ENCODE data around the gene UCN3. TPM values are rescaled to one million over a fixed set of nuclear protein-coding genes. Genes with fewer than 3 reads are reported as not detected.
A peak's percentile ranks its signal among the peaks of the same experiment; 100 is the strongest.

UCN3 gene
- total and polyA plus RNA-seq, 9 of the 15 experiments (the other 6 are each of a cell fraction or from before 2014, with no cell fraction given), result not detected

DNA sequence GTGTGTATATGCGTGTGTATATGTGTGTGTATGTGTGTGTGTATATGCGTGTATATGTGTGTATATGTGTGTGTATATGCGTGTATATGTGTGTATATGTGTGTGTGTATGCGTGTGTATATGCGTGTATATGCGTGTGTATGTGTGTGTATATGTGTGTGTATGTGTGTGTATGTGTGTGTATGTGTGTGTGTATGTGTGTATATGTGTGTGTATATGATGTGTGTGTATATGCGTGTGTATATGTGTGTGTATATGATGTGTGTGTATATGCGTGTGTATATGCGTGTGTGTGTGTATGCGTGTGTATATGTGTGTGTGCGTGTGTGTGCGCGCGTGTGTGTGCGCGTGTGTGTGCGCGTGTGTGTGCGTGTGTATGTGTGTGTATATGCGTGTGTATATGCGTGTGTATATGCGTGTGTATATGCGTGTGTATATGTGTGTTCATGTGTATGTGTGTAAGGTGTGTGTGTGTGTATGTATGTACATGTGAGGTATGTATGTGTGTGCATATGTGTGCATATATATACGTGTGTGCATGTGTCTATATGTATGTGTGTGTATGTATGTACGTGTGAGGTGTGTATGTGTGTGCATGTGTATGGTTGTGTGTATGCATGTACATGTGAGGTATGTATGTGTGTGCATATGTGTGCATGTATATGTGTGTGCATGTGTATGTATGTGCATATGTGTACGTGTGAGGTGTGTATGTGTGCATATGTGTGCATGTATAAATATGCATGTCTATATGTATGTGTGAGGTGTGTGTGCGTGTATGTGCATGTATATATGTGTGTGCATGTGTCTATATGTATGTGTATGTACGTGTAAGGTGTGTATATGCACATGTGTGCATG, 6.0 kb downstream of the UCN3 start:
- Histone ChIP-seq H3K4me3 (no peak overlapping the region), H3K4me2 (ENCODE audit: insufficient read depth, low read length) (no peak overlapping the region), H3K9me3 (replicated peaks; ENCODE audit: control insufficient read depth, insufficient read depth, low read depth, low read length) (peaks cover 13% of the 10 kb centered on the region), H4K20me1 (replicated peaks; ENCODE audit: control insufficient read depth, insufficient read depth, low read length) (no peaks in the 10 kb centered on the region), H3K27me3 (ENCODE audit: control insufficient read depth in 2 of 2, insufficient read depth in 2 of 2, low read length in 2 of 2) (peaks cover 0 to 6% of the 10 kb centered on the region in 2 experiments; a peak in 2 of 5 replicates), H2AFZ (ENCODE audit: low read depth, low read length) (no peak overlapping the region), H3K9me1 (ENCODE audit: control insufficient read depth, insufficient read depth, low read length) (no peaks in the 10 kb centered on the region), H3K27ac (ENCODE audit: extremely low read depth, low read depth, low read length) (no peak overlapping the region), H3K9ac (ENCODE audit: insufficient read depth in 1 of 2, low read depth in 2 of 2, low read length in 2 of 2) (no peak overlapping the region), H3K4me1 (replicated peaks in 1 of 2; ENCODE audit: control insufficient read depth in 2 of 2, insufficient read depth in 2 of 2, low read length in 2 of 2) (peaks cover 0 to 3% of the 10 kb centered on the region in 2 experiments; a peak in 2 of 5 replicates), H3K36me3 (ENCODE audit: control insufficient read depth, insufficient read depth, low read length) (no peaks in the 10 kb centered on the region), H3K79me2 (ENCODE audit: control insufficient read depth, insufficient read depth, low read length) (no peaks in the 10 kb centered on the region)
- no peak for DNase-seq (ENCODE audit: extremely low read depth in 1 of 4, low spot score in 3 of 4)
- BruUV-seq (replicated peaks), result no TSS peak
- FAIRE-seq, result no peak
- intact Hi-C loops (cut with micrococcal nuclease) (no loop called here), in situ Hi-C loops (cut with MboI) (no loop called here)
- WGBS (ENCODE audit: insufficient coverage, low coverage, missing lambda C conversion rate), result 64% methylated on average over 21 of the region's 28 CpGs
- CTCF ChIA-PET (ENCODE audit: low intra/inter-chr PET ratio), result no interaction called here
- TF ChIP-seq BCOR (IDR thresholded peaks at IDR 0.05) (no peak), MAFK (IDR thresholded peaks at IDR 0.05; ENCODE audit: low read length) (no peak), GATAD2A (IDR thresholded peaks at IDR 0.05) (no peak), ZNF561 (CRISPR knock-in tag; conservative IDR thresholded peaks at IDR 0.05) (no peak), FOXK1 (CRISPR knock-in tag; IDR thresholded peaks at IDR 0.05; ENCODE audit: borderline replicate concordance) (no peak), PTRF (tag; IDR thresholded peaks at IDR 0.05) (no peak), PHF20 (IDR thresholded peaks at IDR 0.05; ENCODE audit: partially characterized antibody) (peak; percentile 48), KDM1A (IDR thresholded peaks at IDR 0.05) (peak in 1 of 2 experiments; percentile 68; a peak in 2 of 4 replicates), HDAC3 (IDR thresholded peaks at IDR 0.05; ENCODE audit: borderline replicate concordance, partially characterized antibody) (no peak), FIP1L1 (IDR thresholded peaks at IDR 0.05; ENCODE audit: low read depth, low read length, poor library complexity, severe bottlenecking) (no peak), FOXJ3 (CRISPR knock-in tag; IDR thresholded peaks at IDR 0.05) (no peak)
- TF ChIP-seq, protein P1, sequence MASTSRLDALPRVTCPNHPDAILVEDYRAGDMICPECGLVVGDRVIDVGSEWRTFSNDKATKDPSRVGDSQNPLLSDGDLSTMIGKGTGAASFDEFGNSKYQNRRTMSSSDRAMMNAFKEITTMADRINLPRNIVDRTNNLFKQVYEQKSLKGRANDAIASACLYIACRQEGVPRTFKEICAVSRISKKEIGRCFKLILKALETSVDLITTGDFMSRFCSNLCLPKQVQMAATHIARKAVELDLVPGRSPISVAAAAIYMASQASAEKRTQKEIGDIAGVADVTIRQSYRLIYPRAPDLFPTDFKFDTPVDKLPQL (IDR thresholded peaks at IDR 0.05; ENCODE audit: extremely low read depth, insufficient read length), result no peak
- ATAC-seq, result no peak
- POLR2A ChIA-PET, result no interaction called here
